HG02973 (cell line): ENCODE results near the gene KLF11.
A peak's percentile ranks its signal among the peaks of the same experiment; 100 is the strongest.

Experiments used
- ATAC-seq: cut with Tn5 transposase; IDR thresholded peaks from one replicate; pipeline ENCODE4 v1.9.1; 2021; ENCODE audit warnings: moderate library complexity; ENCODE audit not compliant: unreplicated experiment

Gene KLF11

DNA sequence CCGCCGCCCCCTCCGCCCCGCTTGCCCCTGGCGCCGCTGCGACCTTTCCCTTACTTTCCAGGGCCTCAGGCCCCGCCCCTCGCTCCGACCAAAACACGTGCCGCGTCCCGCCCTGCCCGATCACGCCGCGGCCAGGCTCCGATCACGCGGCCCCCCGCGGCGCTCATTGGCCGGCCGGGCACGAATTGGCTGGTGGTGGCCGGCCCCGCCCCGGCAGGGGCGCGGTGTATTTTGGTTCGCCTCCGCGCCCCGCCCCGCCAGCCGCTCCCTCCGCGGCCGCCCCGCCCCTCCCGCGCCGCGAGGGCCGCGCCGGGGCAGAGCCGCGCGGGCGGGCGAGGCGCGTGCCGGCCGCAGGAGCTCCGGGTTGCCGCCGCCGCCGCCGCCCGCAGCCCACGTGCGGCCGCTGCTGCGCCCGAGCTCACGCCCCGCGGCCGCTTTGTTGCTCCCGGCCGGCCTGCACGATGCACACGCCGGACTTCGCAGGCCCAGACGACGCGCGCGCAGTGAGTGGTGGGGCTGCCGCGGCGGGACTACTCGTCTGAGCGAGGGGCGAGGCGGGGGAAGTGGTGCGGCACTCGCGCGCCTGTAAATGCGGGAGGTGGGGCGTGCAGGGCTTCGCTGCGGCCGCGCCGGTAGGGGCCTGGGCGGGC is at the start of gene KLF11:
Gene KLF11 (plus strand): TSS at position 295 of the 650 bp plus-strand sequence. CDS start 167 bp downstream, at position 462.
- ATAC-seq = peak; percentile 73

DNA sequence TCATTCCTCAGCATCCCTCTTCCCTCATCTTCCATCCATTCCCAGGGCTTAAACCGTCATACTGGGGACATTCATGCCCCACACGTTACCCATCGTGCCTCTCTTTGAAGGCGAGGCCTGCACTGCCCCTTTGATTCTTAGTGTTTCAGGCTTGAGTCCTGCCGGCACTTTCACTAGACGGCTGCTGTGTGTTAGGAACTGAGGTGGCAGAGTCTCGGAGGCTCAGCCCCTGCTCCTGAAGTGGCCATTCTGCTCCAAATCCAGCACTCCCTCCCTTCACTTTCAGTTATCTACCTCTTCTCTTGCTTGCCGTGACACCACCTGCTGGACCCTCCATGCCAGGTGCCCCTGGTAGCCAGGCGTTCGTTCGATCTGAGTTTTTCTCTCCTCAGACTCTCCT is 48.9 kb upstream of the KLF11 start:
- no peak for ATAC-seq

DNA sequence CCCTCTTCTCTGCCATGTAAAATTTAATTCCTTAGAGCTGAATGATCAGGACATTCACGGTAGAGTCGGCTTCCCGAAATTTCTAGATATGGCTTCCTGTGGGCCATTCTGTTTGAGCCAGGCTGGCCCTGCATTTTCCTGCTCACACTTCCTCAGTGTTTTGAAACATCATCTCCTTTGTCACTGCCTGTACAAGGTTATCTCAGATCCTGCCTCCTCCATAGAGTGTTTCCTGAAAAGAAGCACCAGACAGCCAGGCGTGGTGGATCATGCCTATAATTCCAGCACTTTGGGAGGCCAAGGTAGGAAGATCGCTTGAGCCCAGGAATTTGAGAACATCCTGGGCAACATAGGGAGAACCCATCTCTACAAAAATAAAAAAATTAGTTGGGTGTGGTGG is 48.3 kb upstream of the KLF11 start:
- ATAC-seq = no peak

DNA sequence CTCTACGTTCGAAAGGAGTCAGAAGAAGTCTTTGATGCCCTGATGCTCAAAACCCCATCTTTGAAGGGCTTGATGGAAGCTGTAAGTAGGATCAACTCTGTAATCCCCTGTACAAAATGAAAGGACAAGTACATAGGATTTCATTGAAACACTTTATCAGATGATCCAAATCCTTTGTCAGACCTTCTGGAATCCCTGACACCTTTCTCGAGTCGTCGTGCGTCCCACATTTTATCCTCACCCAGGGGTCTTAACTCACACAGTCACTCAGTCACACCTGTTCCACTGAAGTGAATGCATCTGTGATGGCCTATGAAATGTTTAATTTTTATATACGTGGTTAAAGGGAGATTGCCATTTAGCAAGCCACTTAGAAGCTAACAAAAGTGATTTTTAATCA is 47.0 kb upstream of the KLF11 start:
- no peak for ATAC-seq

DNA sequence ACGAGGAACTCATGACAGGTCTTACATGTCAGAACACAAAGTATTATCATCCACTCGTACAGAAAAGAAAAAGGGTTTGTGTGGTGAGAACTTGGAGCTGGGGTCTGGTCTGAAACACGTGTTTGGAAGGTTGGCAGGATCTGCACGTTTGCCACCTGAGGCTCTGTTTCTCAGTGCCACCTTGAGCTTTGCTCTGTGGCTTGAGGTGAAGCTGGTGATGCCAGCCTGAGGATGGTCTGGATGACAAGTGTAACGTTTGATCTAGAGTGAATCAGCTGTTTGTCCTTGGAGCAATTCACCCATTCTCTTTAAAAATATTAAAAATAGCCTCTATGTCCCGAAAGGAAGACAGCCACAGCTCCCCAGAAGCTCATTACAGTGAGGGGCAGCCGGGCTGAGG is 45.4 kb upstream of the KLF11 start:
- no peak for ATAC-seq

DNA sequence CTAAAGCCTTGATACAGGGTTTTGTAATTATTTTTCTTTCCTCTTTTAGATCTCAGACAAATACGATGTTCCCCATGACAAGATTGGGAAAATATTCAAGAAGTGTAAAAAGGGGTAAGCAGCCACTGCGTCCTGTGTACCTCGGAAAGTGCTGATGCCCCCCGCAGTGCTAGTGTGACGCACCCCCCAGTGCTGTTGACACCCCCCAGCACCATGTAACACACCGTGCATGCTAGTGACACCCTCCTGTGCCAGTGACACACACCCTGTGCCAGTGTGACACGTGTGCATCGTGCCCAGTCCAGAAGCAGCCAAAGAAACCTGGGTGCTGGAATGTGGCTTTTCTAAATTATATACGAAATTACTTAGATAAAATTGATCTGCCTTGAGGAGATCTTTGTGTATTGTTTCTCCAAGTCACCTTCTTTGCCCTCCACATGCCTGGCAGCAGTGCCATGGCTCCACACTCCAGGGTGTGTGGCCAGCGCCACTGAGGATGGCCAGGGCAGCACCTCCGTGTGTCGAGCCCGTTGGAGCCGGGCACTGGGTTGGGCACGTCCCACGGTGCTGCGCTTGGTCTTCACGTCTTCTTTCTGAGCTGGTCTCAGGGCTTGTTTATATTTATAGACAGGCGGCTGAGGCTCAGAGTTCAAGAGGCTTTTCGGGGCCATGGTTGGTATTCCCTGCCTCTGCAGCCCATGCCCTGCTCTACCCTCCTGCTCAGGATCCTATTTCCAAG is 44.3 kb upstream of the KLF11 start:
- ATAC-seq = no peak

DNA sequence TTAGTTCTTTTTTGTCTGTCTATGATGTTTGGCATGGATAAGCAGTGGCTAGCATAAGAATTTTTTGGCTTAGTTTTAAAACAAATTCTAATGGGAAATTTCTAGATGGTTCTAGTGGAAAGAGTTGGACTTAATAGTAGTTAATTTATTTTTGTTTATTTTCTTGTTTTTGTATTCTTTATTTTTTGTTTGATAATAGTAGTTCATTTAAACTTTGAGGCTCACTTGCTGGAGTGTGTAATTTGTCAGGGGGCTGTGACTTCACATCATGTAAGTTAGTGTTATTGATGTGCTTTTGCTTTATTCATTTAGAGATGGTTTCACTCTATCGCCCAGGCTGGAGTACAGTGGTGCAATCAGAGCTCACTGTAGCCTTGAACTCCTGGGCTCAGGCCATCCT is 43.7 kb upstream of the KLF11 start:
- ATAC-seq = no peak

DNA sequence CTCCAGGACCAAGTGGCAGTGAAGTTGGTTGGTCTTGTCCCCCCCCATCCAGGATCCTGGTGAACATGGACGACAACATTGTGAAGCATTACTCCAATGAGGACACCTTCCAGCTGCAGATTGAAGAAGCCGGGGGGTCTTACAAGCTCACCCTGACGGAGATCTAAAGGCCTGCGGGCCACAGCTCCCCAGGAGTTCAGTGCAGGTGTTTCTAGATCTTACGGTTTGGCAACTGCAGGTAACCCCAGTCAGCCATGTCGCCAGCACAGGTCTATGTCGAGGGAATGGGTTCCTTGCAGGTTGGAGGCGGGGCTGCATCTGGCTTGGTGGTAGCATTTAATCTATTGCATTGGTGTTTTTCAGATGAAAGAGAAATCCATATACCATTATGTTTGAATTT is 42.8 kb upstream of the KLF11 start:
- no peak for ATAC-seq

DNA sequence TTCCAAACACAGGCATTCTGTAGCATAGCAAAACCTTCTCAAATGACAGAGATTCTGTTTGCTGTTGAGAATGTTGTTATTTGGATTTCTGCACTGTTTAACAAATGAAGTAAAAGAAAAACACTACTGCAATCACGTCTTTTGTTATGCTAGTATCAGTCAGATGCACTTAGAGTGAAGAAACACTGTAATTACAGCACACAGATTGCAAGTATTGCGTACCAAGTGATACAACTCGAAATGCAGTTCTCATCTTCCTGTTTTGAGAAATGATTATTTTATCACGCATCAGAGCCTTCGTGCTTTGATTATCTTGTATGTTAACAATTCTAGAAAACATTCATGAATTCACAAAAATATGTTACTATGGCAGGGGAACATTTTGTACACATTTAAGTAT is 41.8 kb upstream of the KLF11 start:
- no peak for ATAC-seq

DNA sequence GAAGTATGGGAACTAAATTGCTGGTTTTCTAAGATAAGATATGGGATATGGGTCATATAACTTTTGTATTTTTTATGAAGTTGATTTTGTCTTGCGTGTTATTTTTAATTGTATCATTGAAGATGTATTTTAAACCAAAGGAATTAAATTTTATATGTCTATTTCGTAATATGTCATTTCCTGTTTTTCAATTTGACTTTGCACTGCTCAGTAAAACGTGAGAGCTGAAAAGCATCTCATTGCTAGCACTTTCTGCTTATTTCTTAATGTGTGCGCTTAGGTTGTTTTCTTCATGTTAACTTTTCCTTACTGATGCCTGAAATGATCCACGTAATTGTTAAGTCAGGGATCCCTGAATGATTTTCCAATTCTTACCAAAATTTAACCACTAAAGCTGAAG is 41.2 kb upstream of the KLF11 start:
- no peak for ATAC-seq

DNA sequence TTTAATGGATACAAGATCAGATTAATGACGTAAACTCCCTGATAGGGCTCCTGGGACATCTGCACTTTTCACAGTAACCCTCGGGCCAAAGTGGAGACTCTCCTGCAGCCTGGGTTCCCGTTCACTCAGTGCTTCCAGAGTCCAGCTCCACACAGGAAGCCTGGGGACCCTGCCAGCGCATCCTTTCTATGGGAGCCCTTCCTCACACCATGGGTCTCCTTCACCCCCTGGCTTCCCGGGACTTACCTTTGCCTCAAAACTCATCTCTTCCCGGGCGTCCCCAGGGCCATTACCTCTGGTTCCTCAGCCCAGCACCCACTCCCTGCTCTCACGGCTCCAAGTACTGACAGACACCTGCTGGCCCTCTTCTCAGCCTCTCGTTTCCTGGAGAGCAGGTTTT is 40.7 kb upstream of the KLF11 start:
- ATAC-seq = no peak

DNA sequence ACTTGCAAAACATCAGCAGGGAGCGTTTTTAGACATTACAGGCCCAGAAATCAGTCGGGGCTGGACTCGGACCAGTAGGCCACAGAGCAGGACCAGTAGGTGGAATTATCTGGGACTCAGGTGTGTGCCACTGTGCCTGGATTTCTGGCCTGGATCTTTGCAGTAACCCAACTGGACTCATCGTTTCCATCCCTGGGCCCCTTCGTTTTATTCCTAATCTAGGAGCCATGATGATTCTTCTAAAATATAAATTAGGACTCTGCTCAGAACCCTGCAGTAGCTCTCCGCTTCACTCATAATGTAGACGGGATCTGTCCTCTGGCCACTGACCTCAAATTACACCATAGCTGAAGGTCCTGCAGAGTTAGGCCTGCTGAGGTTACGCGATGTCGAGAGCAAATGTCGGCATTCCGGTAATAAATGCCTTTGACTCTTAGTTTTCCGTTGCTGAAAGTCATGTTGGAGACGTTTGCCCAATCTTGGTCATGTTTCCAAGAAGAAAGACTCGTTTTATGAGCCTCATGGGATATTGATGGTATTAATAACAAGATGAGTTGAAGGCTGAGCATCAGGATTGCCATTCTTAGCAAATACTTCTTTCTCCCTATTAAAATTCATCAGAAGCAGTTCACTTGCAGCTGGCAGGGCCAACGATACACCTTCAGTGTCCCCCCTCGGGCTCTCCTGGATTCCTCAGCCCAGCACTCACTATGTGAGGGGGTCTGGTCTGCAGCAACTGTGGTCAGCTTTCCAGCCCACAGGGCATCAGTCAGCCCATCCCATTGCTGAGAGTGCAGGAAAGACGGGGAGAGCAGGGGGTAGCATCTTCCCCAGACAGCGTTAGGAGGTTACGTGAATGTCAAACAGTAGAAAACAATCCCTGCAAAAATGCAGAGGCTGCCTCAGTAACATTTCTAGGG is 39.9 kb upstream of the KLF11 start:
- ATAC-seq = no peak

DNA sequence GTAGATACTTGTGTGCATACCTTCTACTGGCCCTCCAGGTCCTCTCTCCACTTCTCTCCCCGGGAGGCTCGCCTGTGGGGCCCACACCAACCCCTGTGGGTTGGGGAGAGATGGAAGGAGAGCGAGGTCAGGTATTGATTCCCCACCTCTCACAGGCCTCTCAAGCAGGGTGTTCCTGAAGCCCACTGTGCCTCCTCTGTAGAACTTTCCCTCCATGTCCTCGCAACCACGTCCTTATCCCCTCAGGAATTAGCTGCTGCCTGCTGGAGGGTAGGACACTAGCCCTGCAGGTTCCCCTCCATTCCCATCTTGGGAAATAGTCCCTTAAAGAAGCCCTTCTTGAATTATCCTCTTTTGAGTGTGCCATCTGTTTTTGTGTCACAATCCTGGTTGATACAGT is 38.9 kb upstream of the KLF11 start:
- ATAC-seq = no peak

DNA sequence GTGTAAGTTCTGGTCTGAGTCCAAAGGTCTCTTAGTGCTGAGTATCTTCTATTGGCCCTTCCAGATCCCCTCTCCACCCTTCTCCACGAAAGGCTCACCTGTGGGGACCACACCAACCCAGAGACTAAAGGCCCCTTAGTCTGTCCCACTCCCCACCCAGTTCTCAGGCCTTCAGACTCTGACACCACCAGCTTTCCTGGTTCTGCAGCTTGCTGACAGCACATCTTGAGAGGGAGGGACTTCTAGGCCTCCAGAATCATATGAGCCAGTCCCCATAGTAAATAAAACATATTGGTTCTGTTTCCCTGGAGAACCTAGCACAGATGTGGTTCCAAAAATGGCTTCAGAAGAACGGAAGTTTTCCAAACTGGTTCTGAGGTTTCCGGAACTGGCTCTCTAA is 38.5 kb upstream of the KLF11 start:
- no peak for ATAC-seq

DNA sequence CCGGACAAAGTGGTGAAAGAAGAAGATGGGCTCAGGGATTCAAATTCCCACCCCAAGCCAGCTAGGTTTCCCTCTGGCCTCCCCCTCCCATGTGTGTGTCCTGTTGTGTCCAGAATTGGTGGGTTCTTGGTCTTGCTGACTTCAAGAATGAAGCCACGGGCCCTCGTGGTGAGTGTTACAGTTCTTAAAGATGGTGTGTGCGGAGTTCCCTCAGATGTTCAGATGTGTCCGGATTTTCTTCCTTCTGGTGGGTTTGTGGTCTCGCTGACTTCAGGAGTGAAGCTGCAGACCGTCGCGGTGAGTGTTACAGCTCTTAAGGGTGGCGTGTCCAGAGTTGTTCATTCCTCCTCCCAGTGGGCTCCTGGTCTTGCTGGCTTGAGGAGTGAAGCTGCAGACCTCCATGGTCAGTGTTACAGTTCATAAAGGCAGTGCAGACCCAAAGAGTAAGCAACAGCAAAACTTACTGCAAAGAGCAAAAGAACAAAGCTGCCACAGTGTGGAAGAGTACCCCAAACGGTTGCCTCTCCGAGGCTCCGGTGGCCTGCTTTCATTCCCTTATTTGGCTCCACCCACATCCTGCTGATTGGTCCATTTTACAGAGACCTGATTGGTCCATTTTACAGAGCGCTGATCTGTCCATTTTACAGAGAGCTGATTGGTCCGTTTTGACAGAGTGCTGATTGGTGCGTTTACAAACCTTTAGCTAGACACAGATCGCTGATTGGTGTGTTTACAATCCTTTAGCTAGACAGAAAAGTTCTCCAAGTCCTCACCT is 37.7 kb upstream of the KLF11 start:
- ATAC-seq = no peak

DNA sequence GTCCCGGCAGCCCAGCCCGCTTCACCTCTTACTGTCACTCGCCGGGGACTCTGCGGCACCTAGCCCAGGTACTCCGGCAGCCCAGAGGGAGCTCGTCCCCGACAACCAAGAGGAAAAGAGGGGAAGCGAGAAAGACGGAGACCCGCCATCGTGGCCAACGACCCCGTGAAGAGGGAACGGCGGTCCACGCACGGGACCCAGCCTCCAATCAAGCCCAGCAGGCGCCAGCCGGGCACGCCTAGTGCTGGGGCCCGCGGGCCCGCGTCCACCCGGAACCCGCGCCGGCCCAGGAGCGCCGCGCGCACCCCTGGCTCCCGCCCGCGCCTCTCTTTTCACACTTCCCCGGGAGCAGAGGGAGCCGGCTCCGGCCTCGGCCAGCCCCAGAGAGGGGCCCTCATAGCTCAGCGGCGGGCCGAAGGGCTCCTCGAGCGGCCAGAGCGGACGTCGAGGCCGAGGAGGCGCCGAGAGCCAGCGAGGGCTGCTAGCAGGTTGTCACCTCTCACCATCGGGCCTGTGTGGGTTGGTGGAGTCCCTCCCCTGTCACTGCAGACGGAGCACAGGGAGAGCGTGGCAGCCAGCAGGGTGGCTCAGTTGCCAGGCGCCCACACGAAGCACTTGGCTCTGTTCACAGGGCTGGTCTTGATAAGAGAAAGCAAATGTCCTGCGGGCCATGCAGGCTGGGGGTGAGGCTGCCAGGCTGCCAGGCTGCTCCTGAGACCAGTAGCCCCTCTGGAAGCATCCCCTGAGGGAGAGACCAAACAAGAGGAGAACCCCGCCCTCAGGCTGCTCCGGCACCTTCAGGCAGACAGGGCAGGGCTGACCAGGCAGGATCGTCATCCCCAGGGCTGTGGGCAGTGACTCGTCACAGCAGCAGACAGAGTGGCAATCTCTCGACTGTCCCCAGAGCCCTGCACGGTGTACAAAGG is 36.9 kb upstream of the KLF11 start:
- no peak for ATAC-seq

DNA sequence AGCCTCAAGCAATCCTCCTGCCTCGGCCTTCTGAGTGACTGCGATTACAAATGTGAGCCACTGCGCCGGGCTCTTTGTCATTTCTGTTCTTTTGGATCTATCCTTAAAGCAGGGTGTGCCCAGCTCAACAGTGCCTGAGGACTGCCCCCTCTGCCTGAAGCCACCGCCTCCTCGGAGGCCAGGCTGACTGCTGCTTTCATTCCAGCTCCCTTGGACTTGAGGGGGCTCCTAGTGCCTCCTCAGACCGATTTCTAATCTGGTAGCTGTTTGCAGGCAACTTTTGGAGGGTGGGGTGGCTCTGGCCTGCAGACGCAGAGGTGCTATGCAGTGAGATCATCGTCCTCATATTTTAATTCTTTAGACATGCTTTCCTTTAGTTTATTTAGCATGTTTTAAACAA is 35.9 kb upstream of the KLF11 start:
- ATAC-seq = no peak

DNA sequence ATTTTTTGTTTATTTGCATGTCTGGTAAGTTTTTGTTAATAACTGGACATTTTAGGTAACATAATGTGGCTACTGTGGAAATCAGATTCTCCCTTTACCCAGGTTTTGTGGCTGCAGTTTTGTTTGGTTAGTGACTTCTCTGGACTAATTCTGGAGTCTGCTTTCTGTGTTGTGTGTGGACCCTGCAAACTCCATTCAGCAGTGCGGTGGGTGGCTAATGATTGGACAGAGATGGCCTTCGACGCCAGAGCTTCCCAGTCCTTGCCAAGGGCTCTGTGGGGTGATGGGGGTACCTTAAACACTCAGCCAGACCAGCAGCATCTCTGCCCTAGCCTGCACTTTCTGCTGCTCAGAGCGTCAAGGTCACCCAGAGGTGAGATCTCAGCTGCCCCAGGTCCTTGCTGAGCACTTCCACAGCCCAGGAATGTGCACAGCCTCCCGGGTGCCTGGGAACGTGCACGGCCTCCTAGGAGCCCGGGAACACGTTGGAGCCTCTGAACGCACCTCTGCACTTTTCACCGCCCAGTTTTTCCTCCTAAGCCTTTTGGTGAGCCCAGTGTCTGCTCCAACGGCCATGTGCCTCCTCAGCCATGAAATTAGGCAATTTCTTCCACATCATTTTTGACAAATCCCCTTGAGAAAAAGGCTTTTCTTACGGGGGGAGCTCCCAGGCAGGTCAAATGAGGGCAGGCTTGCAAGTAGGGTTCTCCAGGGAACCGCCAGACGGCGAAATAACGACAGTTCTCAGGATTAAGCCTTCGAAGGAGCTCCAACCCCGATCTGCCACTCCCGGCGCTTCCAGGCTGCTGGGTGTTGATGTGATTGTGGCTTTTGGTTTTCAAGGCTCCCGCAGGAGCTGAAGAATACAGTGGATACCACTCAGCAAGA is 35.2 kb upstream of the KLF11 start:
- ATAC-seq = no peak

DNA sequence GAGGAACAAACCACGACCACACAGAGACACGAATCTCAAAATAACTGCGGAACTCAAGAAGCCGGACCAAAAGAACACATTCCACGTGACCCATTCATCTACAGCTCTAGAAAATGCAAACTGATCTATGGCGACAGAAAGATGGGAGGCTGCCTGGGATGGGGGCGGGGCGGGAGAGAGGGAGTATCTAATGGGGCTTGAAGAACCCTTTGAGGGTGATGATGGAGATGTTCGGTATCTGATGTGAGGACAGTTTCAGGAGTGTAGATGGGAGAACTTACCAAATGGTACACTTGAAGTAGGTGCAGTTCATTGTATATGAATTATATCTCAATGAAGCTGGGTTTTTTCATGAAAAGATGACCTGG is 34.6 kb upstream of the KLF11 start:
- ATAC-seq = no peak
